ENCODE results near the gene CAMKMT.

DNA sequence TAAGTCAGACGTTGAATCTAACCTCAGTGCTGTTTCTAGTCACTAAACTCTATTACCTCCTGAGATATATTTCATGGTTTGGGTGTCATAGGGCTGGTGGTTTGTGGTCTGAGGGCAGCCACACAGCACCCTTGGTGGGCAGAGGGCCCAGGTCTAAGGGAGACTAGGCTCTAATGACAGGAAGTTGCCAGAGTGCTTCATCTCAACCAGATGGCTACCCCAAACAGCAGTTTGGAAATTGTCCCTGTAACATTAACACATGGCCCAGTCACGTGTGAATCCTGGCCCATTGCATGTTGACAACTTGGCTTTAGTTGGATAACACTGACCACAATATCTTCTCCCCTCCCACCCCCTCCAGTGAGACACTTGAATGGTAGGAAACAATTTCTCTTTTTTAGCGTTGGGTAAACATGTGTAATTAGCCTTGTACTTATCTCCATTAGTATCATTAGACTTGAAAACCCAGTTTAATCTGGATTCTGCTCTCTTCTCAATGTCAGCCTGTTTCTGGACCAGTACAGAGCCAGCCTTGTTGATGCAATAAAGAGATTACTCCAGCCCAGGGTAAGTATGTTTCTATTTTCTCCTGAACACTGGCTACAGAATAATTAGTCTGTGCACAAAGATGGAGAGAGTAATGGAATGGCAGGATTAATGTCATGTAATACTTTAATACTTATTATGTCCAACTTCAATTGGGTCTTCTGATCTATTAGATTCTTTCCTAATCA lies 392.0 kb downstream of the CAMKMT start:
- TF ChIP-seq, protein P1, sequence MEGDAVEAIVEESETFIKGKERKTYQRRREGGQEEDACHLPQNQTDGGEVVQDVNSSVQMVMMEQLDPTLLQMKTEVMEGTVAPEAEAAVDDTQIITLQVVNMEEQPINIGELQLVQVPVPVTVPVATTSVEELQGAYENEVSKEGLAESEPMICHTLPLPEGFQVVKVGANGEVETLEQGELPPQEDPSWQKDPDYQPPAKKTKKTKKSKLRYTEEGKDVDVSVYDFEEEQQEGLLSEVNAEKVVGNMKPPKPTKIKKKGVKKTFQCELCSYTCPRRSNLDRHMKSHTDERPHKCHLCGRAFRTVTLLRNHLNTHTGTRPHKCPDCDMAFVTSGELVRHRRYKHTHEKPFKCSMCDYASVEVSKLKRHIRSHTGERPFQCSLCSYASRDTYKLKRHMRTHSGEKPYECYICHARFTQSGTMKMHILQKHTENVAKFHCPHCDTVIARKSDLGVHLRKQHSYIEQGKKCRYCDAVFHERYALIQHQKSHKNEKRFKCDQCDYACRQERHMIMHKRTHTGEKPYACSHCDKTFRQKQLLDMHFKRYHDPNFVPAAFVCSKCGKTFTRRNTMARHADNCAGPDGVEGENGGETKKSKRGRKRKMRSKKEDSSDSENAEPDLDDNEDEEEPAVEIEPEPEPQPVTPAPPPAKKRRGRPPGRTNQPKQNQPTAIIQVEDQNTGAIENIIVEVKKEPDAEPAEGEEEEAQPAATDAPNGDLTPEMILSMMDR (IDR thresholded peaks at IDR 0.05 in 4 of 5, conservative IDR thresholded peaks at IDR 0.05 in 1 of 5), result no peak
- TF ChIP-seq POLR2A (IDR thresholded peaks at IDR 0.05), result no peak

Data from gastrocnemius medialis (tissue), 4 donors.